T-helper 9 cell (primary cell): ENCODE results near the gene ELF2.
"Not testable (repeated sequence)": the region's sequence is repeated elsewhere in the genome, so short reads cannot be mapped to it uniquely, and the experiment has no call there.

Source experiments
- DNase-seq: peaks from one replicate; pipeline ENCODE4 v3.0.0-alpha.2; 2020

Gene ELF2

DNA sequence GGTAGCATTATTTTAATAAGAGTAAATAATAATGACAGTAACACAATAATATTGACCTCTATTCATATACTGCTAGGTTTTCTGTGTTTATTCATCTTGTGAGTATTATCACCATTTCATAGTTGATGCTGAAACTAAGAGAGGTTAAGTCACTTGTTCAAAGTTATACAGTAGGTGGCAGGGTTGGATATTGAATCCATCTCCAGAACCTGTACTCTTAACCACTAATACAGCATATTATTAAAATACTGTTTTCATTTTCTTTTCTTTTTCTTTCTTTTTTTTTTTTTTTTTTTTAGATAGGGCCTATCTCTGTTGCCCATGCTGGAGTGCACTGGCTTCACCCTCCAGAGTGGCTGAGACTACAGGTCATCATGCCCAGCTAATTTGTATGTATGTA lies 7.1 kb upstream of the ELF2 start:
- no peak for DNase-seq

DNA sequence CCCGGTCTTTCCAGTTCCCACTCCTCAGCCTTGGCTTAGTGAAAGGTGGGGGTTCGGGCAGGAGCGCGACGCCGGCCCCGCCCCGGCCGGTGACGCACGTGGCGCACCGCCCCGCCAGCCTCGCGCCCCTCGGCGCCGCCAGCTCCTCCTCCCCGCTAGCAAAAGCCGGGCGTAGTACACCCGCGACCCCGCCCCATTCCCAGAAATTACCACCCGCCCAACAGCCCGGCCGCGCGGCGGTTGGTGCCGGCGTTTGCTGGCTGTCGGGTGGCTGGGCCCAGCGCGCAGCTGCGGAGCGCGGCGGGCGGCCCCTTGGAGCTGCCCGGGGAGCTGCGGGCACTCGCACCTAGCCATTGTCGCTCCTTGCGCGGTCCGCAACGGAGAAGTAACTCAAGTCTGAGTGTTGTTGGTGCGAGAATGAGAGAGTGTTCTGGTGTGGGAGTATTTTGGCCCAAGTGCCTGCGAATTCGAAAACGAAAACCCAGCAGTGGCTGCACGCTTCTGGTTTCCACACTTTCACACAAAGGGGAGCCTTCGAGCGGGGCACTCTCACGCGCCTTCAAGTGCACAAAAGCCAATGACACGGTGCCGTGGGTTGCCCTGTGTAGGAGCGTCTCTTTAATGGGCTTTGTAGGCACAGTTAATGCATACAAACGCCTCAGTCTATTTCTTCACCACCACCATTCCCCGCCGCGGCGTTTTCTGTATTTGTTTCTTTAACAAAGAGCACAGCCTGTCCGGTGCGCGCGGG lies 1.0 kb upstream of the ELF2 start:
- peak; percentile 87 for DNase-seq

DNA sequence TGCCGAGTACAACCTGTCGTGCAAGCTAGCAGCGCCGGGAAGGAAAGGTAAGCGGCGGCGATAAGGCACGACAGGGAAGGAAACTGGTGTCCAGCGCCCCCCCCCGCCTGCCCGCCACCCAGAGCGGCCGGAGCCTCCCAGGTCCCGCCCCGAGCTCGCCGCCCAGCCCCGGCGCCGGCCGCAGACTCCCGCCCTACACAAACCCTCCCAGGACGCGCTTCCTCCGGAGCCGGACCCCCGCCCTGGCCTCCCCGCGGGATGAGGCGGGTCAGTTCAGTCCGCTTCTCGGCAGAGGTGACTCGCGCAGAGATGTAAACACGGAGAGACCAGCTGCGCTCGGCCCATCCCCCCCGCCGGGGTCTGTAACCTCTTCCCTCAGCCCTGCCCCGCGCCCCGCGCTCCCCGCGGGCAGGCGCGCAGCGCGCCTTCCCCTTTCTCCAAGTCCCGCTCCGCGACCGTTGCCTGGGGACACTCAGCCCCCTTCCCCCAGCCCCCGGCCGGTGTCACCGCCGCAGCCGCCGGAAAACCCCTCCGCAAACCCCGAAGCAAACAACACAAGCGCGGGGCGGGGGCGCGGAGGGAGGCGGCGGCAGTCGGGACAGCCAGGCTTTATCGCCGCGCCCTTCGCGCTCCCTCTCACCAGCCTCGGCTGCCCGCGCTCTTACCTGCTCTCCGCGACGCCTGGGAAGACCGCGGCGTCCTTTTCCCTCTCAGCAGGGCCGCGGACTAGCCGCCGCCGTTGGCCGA lies 543 bp downstream of the ELF2 start:
- DNase-seq = peak; percentile 68

DNA sequence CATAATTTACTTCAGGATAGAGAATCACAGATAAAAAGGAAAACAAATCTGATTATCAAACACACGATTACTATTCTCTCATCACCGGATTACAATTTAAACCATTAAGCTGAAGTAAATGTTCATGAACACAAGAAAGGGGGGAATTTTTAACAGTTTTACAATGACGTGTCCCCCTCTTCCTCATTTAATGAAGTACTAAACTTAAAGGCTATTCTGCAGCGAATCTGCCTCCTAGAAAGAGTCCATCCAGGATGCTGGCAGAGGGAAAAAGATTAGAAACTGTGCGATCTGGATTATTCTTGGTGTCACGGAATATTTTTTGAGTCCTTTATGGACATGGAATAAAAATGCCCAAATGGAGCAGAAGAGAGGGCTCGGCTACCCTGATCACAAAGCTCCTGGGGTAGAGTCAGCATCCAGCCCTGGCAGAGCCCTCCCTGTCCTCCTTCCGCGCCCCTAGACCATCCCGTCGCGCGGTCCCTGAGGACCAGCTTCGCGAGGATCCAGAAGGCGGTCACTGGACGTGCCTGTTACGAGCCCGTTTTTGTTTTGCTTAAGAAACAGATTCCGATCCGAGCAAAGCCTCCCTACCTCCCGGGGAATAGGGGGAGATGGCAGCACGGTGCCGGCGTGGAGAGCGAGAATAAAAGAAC lies 1.2 kb downstream of the ELF2 start:
- DNase-seq = no peak

DNA sequence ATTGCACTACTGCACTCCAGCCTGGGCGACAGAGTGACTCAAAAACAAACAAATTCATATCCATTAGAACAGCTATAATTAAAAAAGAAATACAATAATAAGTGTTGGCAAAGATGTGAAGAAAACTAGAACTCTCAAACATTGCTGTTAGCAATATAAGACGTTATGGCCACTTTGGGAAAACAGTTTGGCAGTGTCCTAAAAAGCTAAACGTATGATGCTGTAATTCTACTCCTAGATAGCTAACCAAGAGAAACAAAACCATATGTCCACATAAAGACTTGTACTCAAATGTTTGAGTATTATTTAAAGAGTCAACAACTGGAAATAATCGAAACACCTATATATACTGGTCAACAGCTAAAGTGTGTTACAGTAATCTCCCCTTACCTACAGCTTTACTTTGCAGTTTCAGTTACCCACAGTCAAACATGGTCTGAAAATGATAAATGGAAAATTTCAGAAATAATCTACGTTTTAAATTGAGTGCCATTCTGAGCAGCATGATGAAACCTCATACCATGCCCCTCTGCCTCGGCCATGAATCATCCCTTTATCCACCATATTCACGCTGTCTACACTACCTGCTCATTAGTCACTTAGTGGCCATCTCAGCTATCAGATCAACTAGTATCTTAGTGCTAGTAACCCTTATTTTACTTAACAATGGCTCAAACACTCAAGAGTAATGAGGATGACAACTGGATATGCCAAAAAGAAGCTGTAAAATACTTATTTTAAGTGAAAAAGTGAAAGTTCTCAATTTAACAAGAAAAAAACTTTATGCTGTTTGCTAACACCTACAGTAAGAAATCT lies 4.9 kb downstream of the ELF2 start:
- DNase-seq = no peak

DNA sequence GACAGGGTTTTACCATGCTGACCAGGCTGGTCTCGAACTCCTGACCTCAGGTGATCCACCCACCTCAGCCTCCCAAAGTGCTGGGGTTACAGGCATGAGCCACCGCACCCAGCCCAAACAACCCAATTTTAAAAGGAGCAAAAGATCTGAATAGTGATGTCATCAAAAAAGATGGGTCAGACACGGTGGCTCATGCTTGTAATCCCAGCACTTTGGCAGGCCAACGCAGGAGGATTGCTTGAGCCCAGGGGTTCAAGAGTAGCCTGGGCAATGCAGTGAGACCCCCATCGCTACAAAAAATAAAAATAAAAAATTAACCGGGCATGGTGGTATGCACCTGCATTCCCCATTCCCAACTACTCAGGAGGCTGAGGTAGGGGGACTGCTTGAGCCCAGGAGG lies 6.1 kb downstream of the ELF2 start:
- DNase-seq = no peak

DNA sequence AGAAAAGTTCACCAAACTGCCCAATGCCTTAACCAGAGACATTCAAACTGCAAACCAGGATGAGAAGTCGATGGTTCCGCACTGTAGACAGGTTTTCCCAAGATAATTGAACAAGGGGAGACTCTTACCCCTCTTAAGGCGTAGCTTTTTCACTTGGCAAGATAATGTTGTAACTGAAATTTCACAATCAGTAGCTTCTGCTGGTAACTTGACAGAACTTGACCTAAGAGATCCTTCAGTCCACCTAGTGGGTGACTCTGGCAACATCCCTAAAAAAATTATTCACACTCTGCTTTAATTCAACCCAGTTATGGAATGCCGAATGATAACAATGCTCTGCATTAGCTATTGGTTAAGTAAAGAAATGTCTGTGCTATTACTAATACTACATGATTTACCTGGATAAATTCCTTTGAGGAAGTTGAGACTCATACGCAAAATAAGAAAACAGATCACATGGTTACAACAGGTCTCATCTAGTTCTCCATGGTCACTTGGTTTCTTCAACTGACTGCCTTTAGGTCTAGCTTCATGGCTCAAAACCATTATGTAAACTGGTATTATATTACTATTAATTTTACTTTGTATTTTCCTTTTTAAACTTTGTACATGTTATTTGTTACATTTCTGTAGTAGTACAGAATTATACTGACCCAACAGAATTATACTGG lies 9.1 kb downstream of the ELF2 start:
- no peak for DNase-seq

DNA sequence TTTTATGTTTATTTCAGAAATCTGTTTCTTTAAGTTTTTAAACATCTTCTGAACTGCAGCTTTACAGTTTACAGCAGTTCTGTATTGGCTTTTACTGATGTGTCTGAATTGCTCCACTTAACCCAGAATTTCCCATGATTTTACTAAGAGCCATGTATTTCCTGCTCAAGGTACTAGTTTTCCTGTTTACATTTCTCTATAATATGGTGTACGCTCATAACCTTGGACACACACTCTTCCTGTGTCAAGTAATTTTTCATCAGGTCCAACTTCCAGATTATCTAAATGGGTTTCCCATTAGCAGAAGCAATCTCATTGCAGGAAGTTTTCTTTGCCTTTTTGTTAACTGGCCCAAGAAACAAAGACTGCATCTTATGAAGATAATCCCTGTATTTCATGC lies 12.3 kb downstream of the ELF2 start:
- no peak for DNase-seq

DNA sequence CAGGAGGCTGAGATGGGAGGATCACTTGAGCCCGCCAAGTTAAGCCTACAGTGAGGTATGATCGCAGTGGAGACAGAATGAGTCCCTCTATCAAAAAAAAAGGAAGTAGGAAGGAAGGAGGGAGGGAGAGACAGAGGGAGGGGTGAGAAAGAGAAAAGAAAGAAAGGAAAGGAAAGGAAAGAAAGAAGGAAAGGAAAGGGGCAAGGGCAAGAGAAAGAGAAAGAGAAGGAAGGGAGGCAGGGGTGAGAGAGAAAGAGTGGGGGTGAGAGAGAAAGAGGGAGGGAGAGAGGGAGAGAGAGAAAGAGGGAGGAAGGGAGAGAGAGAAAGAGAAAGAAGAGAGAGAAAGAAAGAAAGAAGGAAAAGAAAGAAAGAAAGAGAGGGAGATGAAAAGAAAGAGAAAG lies 13.2 kb downstream of the ELF2 start:
- DNase-seq = no peak

DNA sequence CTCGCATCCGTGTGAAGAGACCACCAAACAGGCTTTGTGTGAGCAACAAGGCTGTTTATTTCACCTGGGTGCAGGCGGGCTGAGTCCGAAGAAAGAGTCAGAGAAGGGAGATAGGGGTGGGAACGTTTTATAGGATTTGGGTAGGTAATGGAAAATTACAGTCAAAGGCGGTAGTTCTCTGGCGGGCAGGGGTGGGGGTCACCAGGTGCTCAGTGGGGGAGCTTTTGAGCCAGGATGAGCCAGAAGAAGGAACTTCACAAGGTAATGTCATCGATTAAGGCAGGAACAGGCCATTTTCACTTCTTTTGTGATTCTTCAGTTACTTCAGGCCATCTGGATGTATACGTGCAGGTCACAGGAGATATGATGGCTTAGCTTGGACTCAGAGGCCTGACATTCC lies 19.0 kb downstream of the ELF2 start:
- DNase-seq = not testable (repeated sequence)

DNA sequence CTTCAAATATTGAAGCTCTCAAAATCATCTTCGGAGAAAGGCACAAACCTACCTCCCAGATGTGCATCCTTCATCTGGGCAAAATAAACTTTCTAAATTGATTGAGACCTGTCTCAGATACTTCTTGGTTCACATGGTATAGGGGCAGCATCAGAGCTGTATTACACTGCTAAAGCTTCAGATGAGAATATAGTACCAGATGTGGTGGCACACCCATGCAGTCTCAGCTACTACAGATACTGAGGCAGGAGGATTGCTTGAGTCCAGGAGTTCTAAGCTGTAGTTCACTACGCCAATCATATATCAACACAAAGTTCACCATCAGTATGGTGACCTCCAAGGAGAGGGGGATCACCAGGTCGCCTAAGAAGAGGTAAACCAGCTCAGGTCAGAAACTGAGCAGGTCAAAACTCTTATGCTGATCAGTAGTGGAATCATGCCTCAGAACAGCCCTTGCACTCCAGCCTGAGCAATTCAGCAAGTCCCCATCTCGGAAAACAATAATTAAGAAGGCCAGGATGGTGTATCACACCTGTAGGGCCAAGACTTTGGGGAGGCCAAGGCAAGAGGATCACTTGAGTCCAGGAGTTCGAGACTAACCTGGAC lies 22.0 kb downstream of the ELF2 start:
- no peak for DNase-seq

DNA sequence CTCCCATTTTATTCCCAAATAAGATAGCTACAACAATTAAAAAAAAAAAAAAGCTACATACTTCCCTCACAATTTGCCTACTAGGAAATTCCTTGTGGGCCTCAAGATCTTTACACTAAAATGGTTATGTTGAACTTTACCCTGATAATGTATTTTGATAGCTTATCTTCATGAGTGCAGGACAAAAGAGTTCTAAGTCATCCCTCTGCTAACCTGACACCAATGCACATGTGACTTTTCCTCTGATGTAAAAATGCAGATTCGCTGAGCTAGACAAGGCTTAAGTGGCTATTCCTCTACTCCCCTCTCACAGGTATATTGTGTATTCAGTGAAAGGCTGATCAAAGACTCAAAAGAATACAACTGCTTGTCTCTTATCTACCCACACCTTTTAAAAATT lies 22.5 kb downstream of the ELF2 start:
- no peak for DNase-seq

DNA sequence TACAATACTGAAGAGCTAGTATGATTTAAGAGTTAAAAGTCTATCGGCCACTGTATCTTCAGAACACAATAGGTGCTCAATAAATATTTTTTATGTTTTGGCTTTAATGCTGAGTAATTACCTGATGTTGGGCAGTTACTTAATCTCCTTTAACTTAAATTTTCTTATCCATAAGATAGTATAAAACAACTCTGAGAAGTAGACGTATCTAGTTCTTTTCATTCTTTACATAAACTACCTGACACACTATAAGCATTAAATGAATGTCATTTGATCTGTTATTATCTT lies 22.9 kb downstream of the ELF2 start:
- DNase-seq = no peak

DNA sequence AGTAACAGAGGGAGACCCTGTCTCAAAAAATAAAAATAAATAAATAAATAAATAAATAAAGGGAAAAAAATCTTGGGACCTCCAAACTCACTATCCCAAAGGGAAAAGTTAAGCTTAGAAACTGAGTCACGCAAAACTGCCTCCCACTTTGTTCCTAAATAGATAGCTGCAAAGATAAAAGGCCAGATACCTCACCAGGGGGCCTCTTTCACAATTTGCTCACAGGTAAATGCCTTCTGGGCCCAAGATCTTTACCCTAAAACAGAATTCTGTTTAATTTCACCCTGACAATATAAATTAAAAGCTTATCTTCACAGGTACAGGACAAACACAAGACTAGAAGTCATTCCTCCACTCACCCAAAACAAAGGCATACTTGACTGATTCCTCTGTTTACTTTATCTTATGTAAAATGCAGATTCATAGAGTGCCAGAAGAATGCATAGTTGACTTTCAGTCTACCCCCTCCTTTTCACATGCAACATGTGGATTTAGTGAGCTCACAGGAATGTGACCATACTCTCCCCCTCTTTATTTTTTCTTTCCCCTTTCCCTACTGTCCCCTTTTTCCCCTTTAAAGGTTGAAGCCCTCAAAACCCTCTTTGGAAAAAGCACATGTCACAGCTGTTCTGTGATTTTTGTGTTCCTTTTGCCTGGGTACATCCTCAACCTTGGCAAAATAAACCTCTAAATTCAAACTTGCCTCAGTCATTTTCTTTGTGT lies 23.4 kb downstream of the ELF2 start:
- DNase-seq = no peak

DNA sequence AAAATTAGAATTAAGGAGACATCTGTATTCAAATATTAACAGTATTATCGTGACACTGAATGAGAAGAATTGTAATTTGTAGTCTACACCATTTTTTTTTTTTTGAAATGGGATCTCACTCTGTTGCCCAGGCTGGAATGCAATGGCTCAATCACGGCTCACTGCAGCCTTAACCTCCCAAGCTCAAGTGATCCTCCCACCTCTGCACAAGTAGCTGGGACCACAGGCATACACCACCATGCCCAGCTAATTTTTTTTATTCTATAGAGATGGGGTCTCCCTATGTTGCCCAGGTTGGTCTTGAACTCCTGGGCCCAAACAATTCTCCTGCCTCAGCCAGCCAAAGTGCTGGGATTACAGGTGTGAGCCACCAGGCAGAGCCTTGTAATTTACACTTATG lies 24.8 kb downstream of the ELF2 start:
- DNase-seq = no peak

DNA sequence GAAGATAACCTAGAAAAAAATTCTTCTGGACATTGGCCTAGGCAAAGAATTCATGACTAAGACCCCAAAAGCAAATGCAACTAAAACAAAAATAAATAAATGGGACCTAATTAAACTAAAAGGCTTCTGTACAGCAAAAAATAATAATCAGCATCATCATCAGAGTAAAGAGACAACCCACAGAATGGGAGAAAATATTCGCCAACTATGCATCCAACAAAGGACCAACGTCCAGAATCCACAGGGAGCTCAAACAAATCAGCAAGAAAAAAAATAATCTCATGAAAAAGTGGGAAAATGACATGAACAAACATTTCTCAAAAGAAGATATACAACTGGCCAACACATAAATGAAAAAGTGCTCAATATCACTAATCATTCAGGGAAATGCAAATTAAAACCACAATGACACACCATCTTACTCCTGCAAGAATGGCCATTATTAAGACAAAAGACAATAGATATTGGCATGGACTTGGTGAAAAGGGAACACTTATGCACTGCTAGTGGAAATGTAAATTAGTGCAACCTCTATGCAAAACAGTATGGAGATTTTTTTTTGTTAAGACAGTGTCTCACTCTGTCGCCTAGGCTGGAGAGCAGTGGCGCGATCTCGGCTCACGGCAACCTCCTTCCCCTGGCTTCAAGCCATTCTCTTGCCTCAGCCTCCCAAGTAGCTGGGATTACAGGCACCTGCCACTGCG lies 29.9 kb downstream of the ELF2 start:
- no peak for DNase-seq

DNA sequence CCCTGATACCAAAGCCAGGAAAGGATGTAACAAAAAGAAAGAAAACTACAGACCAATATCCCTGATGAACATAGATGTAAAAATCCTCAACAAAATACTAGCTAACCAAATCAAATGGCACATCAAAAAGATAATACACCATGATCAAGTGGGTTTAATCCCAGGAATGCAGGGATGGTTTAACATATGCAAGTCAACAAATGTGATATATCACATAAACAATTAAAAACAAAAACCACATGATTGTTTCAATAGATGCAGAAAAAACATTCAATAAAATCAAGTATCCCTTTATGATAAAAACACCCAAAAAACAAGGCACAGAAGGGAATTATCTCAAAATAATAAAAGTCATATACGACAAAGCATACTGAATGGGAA lies 31.5 kb downstream of the ELF2 start:
- DNase-seq = no peak

DNA sequence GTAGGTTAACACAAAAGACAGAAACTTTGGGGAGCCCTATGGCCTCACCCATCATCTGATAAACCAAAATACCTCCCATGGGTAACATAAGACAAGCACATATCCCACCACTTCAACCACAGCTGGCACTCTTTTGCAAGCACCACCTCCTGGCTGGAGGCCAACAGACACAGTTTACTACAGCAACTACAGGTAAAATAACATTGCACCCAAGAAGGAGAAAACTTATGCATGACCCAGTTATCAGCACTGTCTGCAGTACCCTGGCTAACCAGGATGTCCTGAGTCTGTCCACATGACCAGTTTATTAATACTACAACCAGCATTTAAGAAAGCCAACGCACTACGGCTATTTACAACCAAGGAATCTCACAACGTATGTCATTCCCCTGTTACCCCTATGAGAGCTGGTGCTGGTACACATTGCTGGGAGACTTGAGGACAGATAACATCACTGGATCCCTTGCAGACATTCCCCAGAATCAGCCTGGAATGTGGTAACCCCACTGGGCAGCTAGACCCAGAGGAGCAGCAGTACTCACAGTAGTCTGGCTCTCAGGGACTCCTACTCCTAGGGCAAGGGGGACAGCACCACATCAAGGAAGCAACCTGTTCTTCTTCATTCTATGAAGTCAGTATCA lies 32.0 kb downstream of the ELF2 start:
- no peak for DNase-seq

DNA sequence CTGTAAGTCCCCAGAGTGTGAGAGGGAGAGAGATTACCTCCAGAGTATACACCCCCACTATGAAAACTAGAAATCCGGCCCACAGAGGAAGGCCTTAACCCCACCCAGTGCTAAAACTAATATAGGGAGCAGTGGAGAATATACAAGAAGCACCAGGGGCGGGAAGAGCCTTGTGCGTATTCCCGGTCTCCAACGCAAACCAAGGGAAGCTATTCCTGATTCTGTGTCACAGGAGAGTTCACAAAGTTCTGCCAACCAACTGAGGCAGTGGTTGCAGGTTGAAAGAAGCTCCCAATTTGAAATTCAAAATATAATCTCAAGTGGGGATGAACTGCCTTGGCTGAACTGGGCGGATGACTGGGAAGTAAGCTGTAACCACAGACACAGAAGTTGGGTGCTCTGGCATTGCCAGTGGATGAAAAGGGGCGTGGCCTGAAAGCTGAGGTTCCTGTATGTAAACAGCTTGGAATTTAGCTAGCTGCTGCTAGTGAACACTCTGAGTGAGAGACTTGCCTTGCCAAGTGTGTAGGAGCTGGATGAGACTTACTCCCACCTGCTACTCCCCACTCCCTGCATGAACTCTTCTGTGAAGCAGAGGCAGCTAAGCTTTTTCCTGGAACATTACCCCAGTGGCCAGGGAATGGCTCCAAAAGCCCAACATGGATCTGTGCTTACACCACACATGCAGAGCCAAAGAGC lies 32.7 kb downstream of the ELF2 start:
- DNase-seq = no peak

DNA sequence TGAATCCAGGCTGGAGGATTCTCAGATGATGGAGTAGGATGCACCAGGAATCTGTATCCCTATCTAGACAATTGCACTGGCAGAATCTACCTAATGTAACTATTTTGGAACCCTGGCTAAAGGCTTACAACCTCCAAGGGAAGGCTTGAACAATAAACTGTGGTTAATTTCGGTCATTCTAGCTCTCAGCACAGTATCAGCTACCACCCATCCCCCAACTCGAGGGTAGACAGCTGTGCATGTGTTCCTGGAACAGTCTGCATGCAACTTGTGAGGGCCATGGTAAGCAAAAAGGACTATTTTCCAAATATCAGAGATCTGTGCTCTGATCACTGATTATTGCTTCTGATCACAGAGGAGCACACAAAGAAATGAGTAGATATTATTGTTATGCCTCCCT lies 34.0 kb downstream of the ELF2 start:
- no peak for DNase-seq
